Gastroesophageal sphincter (tissue), 4 donors: ENCODE results near the gene HS2ST1. TPM values are rescaled to one million over a fixed set of nuclear protein-coding genes. Genes with fewer than 3 reads are reported as not detected.

Source experiments
- ATAC-seq: fragments of 150-250 bp; one replicate; pipeline ENCODE4 v1.9.1; 2016; ENCODE audit warnings: mild to moderate bottlenecking, moderate library complexity
- H3K27ac ChIP-seq, 4 donors: fragments of 200-600 bp; sonication (generic) in 3 of 4; 1 replicate in 3 of 4; 2 replicates in 1 of 4; pipeline ENCODE4 v1.5.1; 2016 to 2019
- H3K27me3 ChIP-seq: fragments of 200-600 bp; sonication (generic); one replicate; pipeline ENCODE4 v1.5.1; 2019
- H3K36me3 ChIP-seq, 2 donors: fragments of 200-600 bp; sonication (generic); one replicate each; pipeline ENCODE4 v1.5.1; 2019; ENCODE audit warnings: control low read depth in 1 of 2
- H3K4me1 ChIP-seq, 3 donors: fragments of 200-600 bp; sonication (generic); 1 replicate in 2 of 3; 2 replicates in 1 of 3; pipeline ENCODE4 v1.5.1; 2016 to 2019; ENCODE audit warnings: control low read depth in 2 of 3
- H3K4me3 ChIP-seq, 2 donors: fragments of 200-600 bp; sonication (generic); one replicate each; pipeline ENCODE4 v1.5.1; 2019; ENCODE audit warnings: mild to moderate bottlenecking in 1 of 2, moderate library complexity in 1 of 2
- H3K9me3 ChIP-seq, 3 donors: fragments of 200-600 bp; sonication (generic); one replicate each; pipeline ENCODE4 v1.5.1; 2017 to 2019; ENCODE audit warnings: control low read depth in 2 of 3
- CTCF ChIP-seq, 4 experiments: fragments of 200-600 bp in 2 of 4; fragments of 450-650 bp in 2 of 4; sonication (generic) in 1 of 4; IDR thresholded peaks; one replicate each; pipeline ENCODE4 v1.5.1; 2017 to 2019; ENCODE audit warnings: antibody characterized with exemption in 4 of 4, mild to moderate bottlenecking in 2 of 4, moderate library complexity in 2 of 4
- EP300 ChIP-seq: sonication (generic); formaldehyde crosslinking; IDR thresholded peaks from one replicate; pipeline ENCODE4 v1.6.1; 2017; ENCODE audit warnings: antibody characterized with exemption, mild to moderate bottlenecking
- POLR2A ChIP-seq, 2 donors: fragments of 450-650 bp; IDR thresholded peaks; one replicate each; pipeline ENCODE4 v1.6.1; 2017; ENCODE audit warnings: antibody characterized with exemption in 2 of 2, mild to moderate bottlenecking in 2 of 2, moderate library complexity in 1 of 2
- POLR2AphosphoS5 ChIP-seq: sonication (generic); formaldehyde crosslinking; IDR thresholded peaks from one replicate; pipeline ENCODE4 v1.6.1; 2017; ENCODE audit warnings: antibody characterized with exemption
- WGBS, 2 donors: methylation state at CpG; one replicate each; pipeline ENCODE4 v1.1.5; 2018; ENCODE audit warnings: low coverage in 1 of 2; 5-methylcytosine and 5-hydroxymethylcytosine counted together
- total RNA-seq, 4 donors: library from RNA; depleted of rRNA; stranded (reverse); fragments of >200 nt; gene quantifications; one replicate each; pipeline ENCODE4 v1.1.0, GENCODE V29; 2016

The HS2ST1 gene
- total RNA-seq, 4 donors from 2014 or later, result 10.3 to 17.0 (median 11.7) TPM

GRCh38 chr1:87129606-87130005 lies 215.2 kb downstream of the HS2ST1 start:
- H3K27ac ChIP-seq, result peak overlapping the region in 3 of 4 donors; percentile 42 to 63 (median 61)

GRCh38 chr1:87130438-87130837 lies 216.0 kb downstream of the HS2ST1 start:
- TF ChIP-seq CTCF (IDR thresholded peaks at IDR 0.05) (no peak), POLR2AphosphoS5 (no peak), POLR2A (IDR thresholded peaks at IDR 0.05) (no peak), EP300 (no peak)
- Histone ChIP-seq H3K4me1 (peaks cover 0 to 39% (median 0%) of the 10 kb centered on the region in 3 donors), H3K4me3 (peak overlapping the region in 1 of 2 donors; percentile 27), H3K27ac (peak overlapping the region in 3 of 4 donors; percentile 42 to 63 (median 61)), H3K9me3 (no peaks in the 10 kb centered on the region), H3K27me3 (no peaks in the 10 kb centered on the region), H3K36me3 (no peaks in the 10 kb centered on the region)
- no peak for ATAC-seq
- 79 to 96% methylated on average over 3 to 4 of the region's 4 CpGs for WGBS, 2 donors

More at GRCh38 chr1:87129606-87130005, 215.2 kb downstream of the HS2ST1 start:
- Histone ChIP-seq H3K27me3 (no peaks in the 10 kb centered on the region), H3K9me3 (no peaks in the 10 kb centered on the region), H3K4me1 (peaks cover 0 to 31% (median 0%) of the 10 kb centered on the region in 3 donors), H3K36me3 (no peaks in the 10 kb centered on the region), H3K4me3 (peak overlapping the region; percentile 2 to 27)
- whole genome bisulfite sequencing, 2 donors, result 50 to 65% methylated on average over 1 to 8 of the region's 8 CpGs
- TF ChIP-seq CTCF (IDR thresholded peaks at IDR 0.05) (no peak), POLR2A (IDR thresholded peaks at IDR 0.05) (no peak), POLR2AphosphoS5 (no peak), EP300 (no peak)
- peak; percentile 59 for ATAC-seq

GRCh38 chr1:87131809-87132283 lies 217.4 kb downstream of the HS2ST1 start:
- 0% methylated on average over 2 of the region's 32 CpGs; no CpG with 5 or more reads in 1 of the 2 donors for WGBS, 2 donors
- no peaks in the 10 kb centered on the region for H3K9me3 ChIP-seq
- H3K4me1 ChIP-seq, result peaks cover 0 to 42% (median 0%) of the 10 kb centered on the region in 3 donors
- no peak for TF ChIP-seq EP300
- peak; percentile 84 to 95 (median 86) for TF ChIP-seq CTCF (IDR thresholded peaks at IDR 0.05)
- TF ChIP-seq POLR2A (IDR thresholded peaks at IDR 0.05), result no peak
- peak; percentile 28 for TF ChIP-seq POLR2AphosphoS5
- no peaks in the 10 kb centered on the region for H3K27me3 ChIP-seq
- peak; percentile 88 for ATAC-seq
- peak overlapping the region; percentile 23 to 52 for H3K4me3 ChIP-seq
- no peaks in the 10 kb centered on the region for H3K36me3 ChIP-seq
- peak overlapping the region in 3 of 4 donors; percentile 46 to 72 (median 66) for H3K27ac ChIP-seq

GRCh38 chr1:87132284-87132870 lies 217.9 kb downstream of the HS2ST1 start:
- Histone ChIP-seq H3K4me1 (peaks cover 0 to 42% (median 0%) of the 10 kb centered on the region in 3 donors), H3K9me3 (no peaks in the 10 kb centered on the region), H3K4me3 (peak overlapping the region; percentile 23 to 52), H3K27me3 (no peaks in the 10 kb centered on the region), H3K27ac (peak overlapping the region in 3 of 4 donors; percentile 46 to 72 (median 66)), H3K36me3 (no peaks in the 10 kb centered on the region)
- 82 to 90% methylated on average over 6 to 18 of the region's 47 CpGs for WGBS, 2 donors
- ATAC-seq, result no peak
- TF ChIP-seq CTCF (IDR thresholded peaks at IDR 0.05), result no peak
- TF ChIP-seq EP300, result no peak
- no peak for TF ChIP-seq POLR2AphosphoS5
- no peak for TF ChIP-seq POLR2A (IDR thresholded peaks at IDR 0.05)

GRCh38 chr1:87134061-87134460 lies 219.6 kb downstream of the HS2ST1 start:
- no peak for ATAC-seq
- H3K36me3 ChIP-seq, result no peaks in the 10 kb centered on the region
- 29 to 41% methylated on average over 2 to 6 of the region's 6 CpGs for WGBS, 2 donors
- H3K27ac ChIP-seq, result peak overlapping the region in 3 of 4 donors; percentile 29 to 37 (median 36)
- H3K4me3 ChIP-seq, result no peak overlapping the region
- no peaks in the 10 kb centered on the region for H3K9me3 ChIP-seq
- H3K4me1 ChIP-seq, result peaks cover 0 to 42% (median 0%) of the 10 kb centered on the region in 3 donors
- H3K27me3 ChIP-seq, result no peaks in the 10 kb centered on the region
- TF ChIP-seq EP300, result no peak
- no peak for TF ChIP-seq POLR2AphosphoS5
- no peak for TF ChIP-seq POLR2A (IDR thresholded peaks at IDR 0.05)
- no peak for TF ChIP-seq CTCF (IDR thresholded peaks at IDR 0.05)
